Measurements from ENCODE around the gene DUSP15.
"Not testable (repeated sequence)": the region's sequence is repeated elsewhere in the genome, so short reads cannot be mapped to it uniquely, and the experiment has no call there.

DUSP15 gene

DNA sequence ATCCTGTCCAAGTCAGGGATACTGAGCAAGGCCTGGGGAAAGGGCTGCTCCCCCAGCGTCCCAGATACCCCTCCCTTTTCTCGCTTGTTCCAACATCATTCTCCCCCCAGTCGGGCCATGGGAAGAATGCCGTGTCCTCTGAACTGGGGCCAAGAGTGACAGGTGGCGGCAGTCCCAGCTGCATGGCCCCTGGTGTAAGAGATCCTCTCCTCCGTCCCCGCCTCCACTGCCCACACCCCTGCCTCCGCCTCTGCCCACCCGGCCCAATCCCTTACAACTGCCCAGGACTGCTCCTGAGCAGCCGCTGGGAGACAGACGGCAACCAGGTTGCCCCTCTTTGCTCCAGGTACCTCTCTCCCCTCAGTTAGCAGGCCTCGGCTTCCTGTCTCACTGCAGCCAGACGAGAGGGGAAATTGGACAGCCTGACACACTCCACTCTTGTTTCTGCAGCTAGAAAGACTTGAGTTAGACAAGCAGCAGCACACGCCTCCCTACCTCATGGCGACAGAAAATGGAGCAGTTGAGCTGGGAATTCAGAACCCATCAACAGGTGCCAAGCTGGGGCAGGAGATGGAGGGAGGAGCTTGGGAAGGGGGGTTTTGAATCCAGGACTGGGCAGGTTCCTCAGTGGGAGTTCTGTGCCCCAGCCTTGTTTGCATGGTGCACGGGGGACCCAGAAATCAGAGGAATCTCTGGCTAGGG, 51.1 kb downstream of the DUSP15 start, which contains the start of gene MYLK2:
MYLK2 (plus strand) TSS at position 274 of the 702 bp plus-strand sequence; CDS start at position 499, 225 bp downstream.
- no peak within 1 kb of the TSS for H3K27ac ChIP-seq (ENCODE audit: low read depth, low read length)
- H3K79me2 ChIP-seq (ENCODE audit: control insufficient read depth, insufficient read depth, low read length, unreplicated experiment), result no peaks in the 10 kb centered on the region
- no peaks in the 10 kb centered on the region for H3K27me3 ChIP-seq (ENCODE audit: insufficient read depth, low read length)
- no peak within 1 kb of the TSS for H3K4me3 ChIP-seq (ENCODE audit: low read depth, low read length)
- peaks cover 13% of the 10 kb centered on the region for H3K4me1 ChIP-seq (ENCODE audit: control insufficient read depth, insufficient read depth, low read length, unreplicated experiment)
- no peaks in the 10 kb centered on the region for H3K36me3 ChIP-seq (ENCODE audit: insufficient read depth, low read length)
- no peak within 1 kb of the TSS for H2AFZ ChIP-seq (ENCODE audit: low read length, unreplicated experiment)

DNA sequence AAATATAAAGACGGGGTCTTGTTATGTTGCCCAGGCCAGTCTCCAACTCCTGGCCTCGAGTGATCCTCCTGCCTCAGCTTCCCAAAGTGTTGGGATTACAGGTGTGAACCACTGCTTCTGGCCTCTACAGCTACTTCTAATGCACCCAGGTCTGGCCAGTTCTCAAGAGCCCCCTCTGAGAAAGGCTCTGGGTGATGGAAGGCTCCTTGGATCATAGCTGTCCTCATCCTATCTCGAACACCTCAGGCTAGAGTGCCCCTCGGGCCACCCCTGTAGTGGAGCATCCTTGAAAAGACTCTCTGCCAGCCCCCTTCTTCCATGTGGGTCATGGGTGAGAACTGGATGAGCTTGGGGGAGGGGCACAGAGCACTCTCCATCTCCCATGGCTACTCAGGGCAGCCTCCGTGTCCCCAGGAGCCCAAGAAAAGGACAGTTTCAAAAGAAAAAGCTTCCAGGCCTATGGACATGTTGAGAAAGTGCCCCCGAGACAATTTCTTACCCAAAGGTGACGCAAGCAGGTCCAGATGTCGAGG, 51.9 kb downstream of the DUSP15 start:
- H3K4me1 ChIP-seq (ENCODE audit: control insufficient read depth, insufficient read depth, low read length, unreplicated experiment), result peaks cover 8% of the 10 kb centered on the region
- no peak overlapping the region for H2AFZ ChIP-seq (ENCODE audit: low read length, unreplicated experiment)
- H3K79me2 ChIP-seq (ENCODE audit: control insufficient read depth, insufficient read depth, low read length, unreplicated experiment), result no peaks in the 10 kb centered on the region
- H3K4me3 ChIP-seq (ENCODE audit: low read depth, low read length), result no peak overlapping the region
- H3K27me3 ChIP-seq (ENCODE audit: insufficient read depth, low read length), result no peaks in the 10 kb centered on the region
- no peaks in the 10 kb centered on the region for H3K36me3 ChIP-seq (ENCODE audit: insufficient read depth, low read length)
- H3K27ac ChIP-seq (ENCODE audit: low read depth, low read length), result no peak overlapping the region

DNA sequence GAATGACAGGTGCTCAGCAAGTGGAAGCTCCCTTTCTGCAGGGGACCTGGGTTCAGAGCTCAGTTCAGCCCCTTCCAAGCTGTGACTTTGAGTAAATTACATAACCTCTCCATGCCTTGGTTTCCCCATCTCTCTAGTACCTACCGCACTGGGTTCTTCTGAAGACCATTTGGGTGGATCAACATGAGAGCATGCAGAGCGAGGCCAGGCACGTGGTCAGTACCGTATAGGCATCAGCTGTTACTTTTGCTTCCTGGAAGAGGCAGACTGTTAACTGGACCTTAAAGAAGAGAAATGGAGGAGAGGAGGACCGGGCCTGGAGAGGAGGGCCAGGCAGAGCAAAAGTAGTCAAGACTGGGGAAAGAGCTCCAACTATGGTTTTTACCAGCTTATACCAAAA, 52.9 kb downstream of the DUSP15 start:
- Histone ChIP-seq H3K4me1 (ENCODE audit: control insufficient read depth, insufficient read depth, low read length, unreplicated experiment) (peaks cover 13% of the 10 kb centered on the region), H2AFZ (ENCODE audit: low read length, unreplicated experiment) (no peak overlapping the region), H3K27me3 (ENCODE audit: insufficient read depth, low read length) (no peaks in the 10 kb centered on the region), H3K36me3 (ENCODE audit: insufficient read depth, low read length) (no peaks in the 10 kb centered on the region), H3K79me2 (ENCODE audit: control insufficient read depth, insufficient read depth, low read length, unreplicated experiment) (no peaks in the 10 kb centered on the region), H3K4me3 (ENCODE audit: low read depth, low read length) (no peak overlapping the region), H3K27ac (ENCODE audit: low read depth, low read length) (no peak overlapping the region)

DNA sequence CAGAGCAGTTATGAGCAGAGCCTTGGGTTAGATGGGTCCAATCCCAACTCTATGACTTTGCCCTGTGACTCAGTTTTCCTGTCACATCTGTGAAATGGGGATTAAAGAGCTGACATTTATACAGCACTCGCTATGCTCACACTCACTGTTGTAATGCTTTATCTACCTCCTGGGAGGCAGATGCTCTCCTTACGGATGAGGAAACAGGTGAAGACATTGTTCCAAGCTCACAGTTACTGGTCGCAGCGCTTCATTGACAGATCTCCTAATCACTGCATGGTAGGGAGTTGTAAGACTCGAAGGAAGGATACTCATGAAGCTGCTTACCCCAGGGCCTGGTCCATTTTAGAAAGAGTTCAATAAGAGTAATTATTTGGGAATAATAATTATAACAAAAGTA, 54.1 kb downstream of the DUSP15 start:
- Histone ChIP-seq H3K27me3 (ENCODE audit: insufficient read depth, low read length) (no peaks in the 10 kb centered on the region), H2AFZ (ENCODE audit: low read length, unreplicated experiment) (no peak overlapping the region), H3K36me3 (ENCODE audit: insufficient read depth, low read length) (no peaks in the 10 kb centered on the region), H3K79me2 (ENCODE audit: control insufficient read depth, insufficient read depth, low read length, unreplicated experiment) (no peaks in the 10 kb centered on the region), H3K4me3 (ENCODE audit: low read depth, low read length) (no peak overlapping the region), H3K27ac (ENCODE audit: low read depth, low read length) (no peak overlapping the region), H3K4me1 (ENCODE audit: control insufficient read depth, insufficient read depth, low read length, unreplicated experiment) (peaks cover 24% of the 10 kb centered on the region)

DNA sequence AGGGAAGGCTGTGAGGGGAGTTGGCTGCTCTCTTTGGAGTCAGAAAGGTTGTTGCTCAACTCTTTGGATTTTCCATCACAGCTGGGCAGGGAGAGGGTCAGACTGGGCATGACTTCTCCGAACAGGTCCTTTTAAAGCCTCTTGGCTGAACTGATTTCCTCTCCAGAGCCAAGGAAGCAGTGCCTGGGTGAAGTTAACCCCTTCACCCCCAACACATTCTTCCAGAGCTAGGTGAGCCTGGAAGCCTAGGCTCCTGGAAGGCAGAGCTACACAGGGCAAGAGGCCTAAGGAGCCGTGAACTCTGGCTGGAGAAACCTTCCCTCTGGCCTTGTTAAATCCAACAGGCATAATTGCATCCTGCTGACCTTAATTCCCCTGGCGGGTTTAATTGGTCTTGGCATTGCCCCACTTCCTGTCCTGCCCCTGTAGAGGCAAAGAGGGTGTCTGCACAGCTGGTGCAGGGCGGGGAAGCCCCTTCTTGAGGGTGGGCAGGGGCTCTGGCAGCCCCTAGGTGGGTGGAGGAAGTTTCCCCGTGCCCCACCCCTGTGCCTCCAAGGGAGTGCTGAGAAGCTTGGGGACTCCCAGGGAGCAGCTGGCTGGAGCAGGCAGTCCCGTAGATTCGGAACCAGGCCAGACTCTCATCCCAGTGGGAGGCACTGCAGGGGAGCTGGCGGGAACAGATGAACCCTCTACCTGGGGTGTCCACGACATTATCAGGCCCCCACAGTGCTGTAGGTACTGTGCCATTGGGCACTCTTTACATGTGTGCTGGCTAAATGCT, 54.7 kb downstream of the DUSP15 start:
- H2AFZ ChIP-seq (ENCODE audit: low read length, unreplicated experiment), result no peak overlapping the region
- H3K4me1 ChIP-seq (ENCODE audit: control insufficient read depth, insufficient read depth, low read length, unreplicated experiment), result peaks cover 28% of the 10 kb centered on the region
- no peaks in the 10 kb centered on the region for H3K27me3 ChIP-seq (ENCODE audit: insufficient read depth, low read length)
- H3K27ac ChIP-seq (ENCODE audit: low read depth, low read length), result no peak overlapping the region
- H3K36me3 ChIP-seq (ENCODE audit: insufficient read depth, low read length), result no peaks in the 10 kb centered on the region
- no peaks in the 10 kb centered on the region for H3K79me2 ChIP-seq (ENCODE audit: control insufficient read depth, insufficient read depth, low read length, unreplicated experiment)
- H3K4me3 ChIP-seq (ENCODE audit: low read depth, low read length), result no peak overlapping the region

DNA sequence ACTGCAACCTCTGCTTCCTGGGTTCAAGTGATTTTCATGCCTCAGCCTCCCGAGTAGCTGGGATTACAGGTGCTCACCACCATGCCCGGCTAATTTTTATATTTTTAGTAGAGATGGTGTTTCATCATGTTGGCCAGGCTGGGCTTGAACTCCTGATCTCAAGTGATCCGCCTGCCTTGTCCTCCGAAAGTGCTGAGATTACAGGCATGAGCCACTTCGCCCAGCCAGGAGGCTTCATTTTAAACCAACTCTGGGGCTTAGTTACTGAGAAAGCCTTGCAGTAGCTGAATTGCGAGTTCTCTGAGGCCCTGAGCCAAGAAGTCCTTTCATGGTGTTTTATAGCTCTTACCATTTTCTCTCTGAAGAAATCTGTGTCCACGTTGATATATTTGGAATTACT, 56.2 kb downstream of the DUSP15 start:
- not testable (repeated sequence) for H2AFZ ChIP-seq (ENCODE audit: low read length, unreplicated experiment); H3K4me3 ChIP-seq (ENCODE audit: low read depth, low read length); H3K27ac ChIP-seq (ENCODE audit: low read depth, low read length); H3K36me3 ChIP-seq (ENCODE audit: insufficient read depth, low read length); H3K79me2 ChIP-seq (ENCODE audit: control insufficient read depth, insufficient read depth, low read length, unreplicated experiment); H3K27me3 ChIP-seq (ENCODE audit: insufficient read depth, low read length)
- peaks cover 40% of the 10 kb centered on the region for H3K4me1 ChIP-seq (ENCODE audit: control insufficient read depth, insufficient read depth, low read length, unreplicated experiment)

DNA sequence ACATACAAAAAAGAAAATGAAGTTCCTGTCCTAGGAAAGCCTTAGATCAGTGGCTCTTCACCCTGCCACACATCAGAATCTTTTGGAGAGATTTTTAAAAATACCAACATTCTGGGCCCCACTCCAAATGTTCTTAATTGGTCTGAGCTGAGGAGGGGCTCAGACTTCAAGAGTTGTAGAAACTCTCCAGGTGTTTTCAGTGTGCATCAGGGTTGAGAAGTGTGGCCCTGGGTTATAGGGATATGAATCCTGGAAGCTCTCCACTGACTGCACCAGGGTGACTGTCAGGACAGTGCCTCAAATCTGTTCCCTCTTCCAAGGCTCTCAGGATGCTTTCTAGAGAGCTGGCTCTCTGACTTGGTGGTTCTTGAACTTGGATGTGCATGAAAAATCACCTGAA, 56.7 kb downstream of the DUSP15 start:
- Histone ChIP-seq H2AFZ (ENCODE audit: low read length, unreplicated experiment) (no peak overlapping the region), H3K27ac (ENCODE audit: low read depth, low read length) (no peak overlapping the region), H3K27me3 (ENCODE audit: insufficient read depth, low read length) (no peaks in the 10 kb centered on the region), H3K4me1 (ENCODE audit: control insufficient read depth, insufficient read depth, low read length, unreplicated experiment) (peaks cover 40% of the 10 kb centered on the region), H3K4me3 (ENCODE audit: low read depth, low read length) (no peak overlapping the region), H3K36me3 (ENCODE audit: insufficient read depth, low read length) (no peaks in the 10 kb centered on the region), H3K79me2 (ENCODE audit: control insufficient read depth, insufficient read depth, low read length, unreplicated experiment) (no peaks in the 10 kb centered on the region)

DNA sequence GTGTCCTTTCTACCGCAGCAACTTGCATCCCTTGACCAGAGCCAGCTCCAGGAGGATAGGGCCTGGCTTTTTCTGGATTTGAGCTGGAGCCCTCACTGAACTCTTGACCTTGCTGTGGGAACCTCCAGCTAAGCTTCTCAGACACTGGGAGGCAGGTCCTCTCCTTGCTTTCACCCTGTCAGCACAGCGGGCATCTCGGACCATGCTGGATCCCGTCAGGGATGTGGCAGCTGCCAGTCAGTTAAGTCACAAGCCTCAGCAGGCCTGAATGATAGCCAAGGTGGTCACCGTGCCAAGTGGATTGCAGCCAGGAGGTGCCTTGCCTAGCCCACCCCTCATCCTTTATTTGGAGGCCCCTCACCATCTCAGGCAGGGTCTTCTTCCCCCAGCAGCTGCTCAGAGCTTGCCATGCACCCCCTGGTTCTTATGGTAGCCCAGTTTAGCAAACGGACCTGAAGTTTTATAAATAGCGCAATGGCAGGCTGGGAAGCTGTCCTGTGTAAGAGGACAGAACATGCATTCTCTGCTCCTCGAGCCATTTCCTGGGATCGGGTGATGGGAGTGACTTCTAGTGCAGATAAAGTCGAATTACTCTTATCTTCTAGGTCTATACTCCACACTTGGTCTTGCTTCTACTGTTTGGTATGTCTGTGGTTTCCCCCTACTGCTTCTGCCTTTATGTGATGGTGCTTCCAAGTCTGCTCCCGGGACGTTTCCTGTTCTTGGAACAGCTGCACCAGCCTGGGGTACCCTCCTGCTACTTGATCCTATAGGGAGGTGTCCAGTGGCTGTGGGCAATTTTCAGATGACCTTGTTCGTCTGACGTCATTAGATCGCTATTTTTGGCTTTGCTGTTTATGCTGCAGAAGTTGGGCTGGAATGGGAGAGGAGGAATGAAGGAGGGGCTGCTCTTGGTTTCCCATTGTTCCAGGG, 58.3 kb downstream of the DUSP15 start:
- Histone ChIP-seq H2AFZ (ENCODE audit: low read length, unreplicated experiment) (no peak overlapping the region), H3K79me2 (ENCODE audit: control insufficient read depth, insufficient read depth, low read length, unreplicated experiment) (no peaks in the 10 kb centered on the region), H3K27me3 (ENCODE audit: insufficient read depth, low read length) (no peaks in the 10 kb centered on the region), H3K36me3 (ENCODE audit: insufficient read depth, low read length) (no peaks in the 10 kb centered on the region), H3K4me3 (ENCODE audit: low read depth, low read length) (no peak overlapping the region), H3K27ac (ENCODE audit: low read depth, low read length) (no peak overlapping the region), H3K4me1 (ENCODE audit: control insufficient read depth, insufficient read depth, low read length, unreplicated experiment) (peaks cover 40% of the 10 kb centered on the region)

DNA sequence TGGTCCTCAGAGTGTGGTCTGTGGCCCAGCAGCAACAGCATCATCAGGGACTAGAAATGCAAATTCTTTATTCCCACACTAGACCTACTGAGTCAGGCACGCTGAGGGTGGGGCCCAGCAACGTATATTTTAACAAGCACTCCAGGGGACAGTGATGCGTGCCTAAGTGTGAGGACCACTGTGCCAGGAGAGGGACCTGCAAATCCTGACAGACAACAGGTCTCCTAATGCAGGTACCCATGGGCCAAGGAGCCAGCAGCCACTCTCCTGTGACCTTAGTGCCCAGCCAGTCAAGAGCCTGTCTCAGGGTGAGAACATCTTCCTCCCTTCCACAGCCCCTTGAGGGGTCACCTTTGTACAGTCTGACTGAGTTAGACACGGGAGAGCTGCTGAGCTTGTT, 59.1 kb downstream of the DUSP15 start:
- H3K4me3 ChIP-seq (ENCODE audit: low read depth, low read length), result no peak overlapping the region
- no peak overlapping the region for H2AFZ ChIP-seq (ENCODE audit: low read length, unreplicated experiment)
- H3K4me1 ChIP-seq (ENCODE audit: control insufficient read depth, insufficient read depth, low read length, unreplicated experiment), result peaks cover 40% of the 10 kb centered on the region
- no peaks in the 10 kb centered on the region for H3K27me3 ChIP-seq (ENCODE audit: insufficient read depth, low read length)
- H3K36me3 ChIP-seq (ENCODE audit: insufficient read depth, low read length), result peaks cover 3% of the 10 kb centered on the region; the same call in 1 of the 2 replicates
- H3K27ac ChIP-seq (ENCODE audit: low read depth, low read length), result no peak overlapping the region
- no peaks in the 10 kb centered on the region for H3K79me2 ChIP-seq (ENCODE audit: control insufficient read depth, insufficient read depth, low read length, unreplicated experiment)
